Endothelial cell (in vitro differentiated cells): ENCODE measurements around the gene WIPF1. TPM values are rescaled to one million over a fixed set of nuclear protein-coding genes. Genes with fewer than 3 reads are reported as not detected.
A peak's percentile ranks its signal among the peaks of the same experiment; 100 is the strongest.

Experiments
- DNase-seq: peaks from one replicate; pipeline ENCODE4 v3.0.0; 2021; ENCODE audit warnings: low spot score
- H3K27ac Mint-ChIP-seq: one replicate; pipeline ENCODE4 v1.8.0; 2021; ENCODE audit warnings: mixed read lengths, inconsistent platforms; ENCODE audit not compliant: unreplicated experiment
- H3K27me3 Mint-ChIP-seq: one replicate; pipeline ENCODE4 v1.8.0; 2021; ENCODE audit warnings: mild to moderate bottlenecking, moderate library complexity, mixed read lengths, inconsistent platforms; ENCODE audit not compliant: unreplicated experiment
- H3K36me3 Mint-ChIP-seq: one replicate; pipeline ENCODE4 v1.8.0; 2021; ENCODE audit warnings: mild to moderate bottlenecking, low read depth, mixed read lengths, inconsistent platforms; ENCODE audit not compliant: unreplicated experiment
- H3K4me1 Mint-ChIP-seq: one replicate; pipeline ENCODE4 v1.8.0; 2021; ENCODE audit warnings: mild to moderate bottlenecking, mixed read lengths, inconsistent platforms; ENCODE audit not compliant: unreplicated experiment
- H3K4me3 Mint-ChIP-seq: one replicate; pipeline ENCODE4 v1.8.0; 2021; ENCODE audit warnings: mild to moderate bottlenecking, mixed read lengths, inconsistent platforms; ENCODE audit not compliant: unreplicated experiment
- H3K9me3 Mint-ChIP-seq: one replicate; pipeline ENCODE4 v1.8.0; 2021; ENCODE audit warnings: mixed read lengths, inconsistent platforms; ENCODE audit not compliant: unreplicated experiment
- CTCF ChIP-seq: fragments of 200-600 bp; sonication (generic); IDR thresholded peaks from one replicate; pipeline ENCODE4 v1.5.0; 2021; ENCODE audit warnings: antibody characterized with exemption; ENCODE audit not compliant: unreplicated experiment
- total RNA-seq: library from RNA; stranded (reverse); fragmentation: NEBNext Ultra II Directional; extraction: Animal tissue kit (Norgen Biotek cat#: 25700); gene quantifications from one replicate; pipeline ENCODE4 v1.2.1, GENCODE V29; 2021; ENCODE audit not compliant: unreplicated experiment

WIPF1 gene
- total RNA-seq, 1 donor from 2014 or later, result 62.8 TPM

DNA sequence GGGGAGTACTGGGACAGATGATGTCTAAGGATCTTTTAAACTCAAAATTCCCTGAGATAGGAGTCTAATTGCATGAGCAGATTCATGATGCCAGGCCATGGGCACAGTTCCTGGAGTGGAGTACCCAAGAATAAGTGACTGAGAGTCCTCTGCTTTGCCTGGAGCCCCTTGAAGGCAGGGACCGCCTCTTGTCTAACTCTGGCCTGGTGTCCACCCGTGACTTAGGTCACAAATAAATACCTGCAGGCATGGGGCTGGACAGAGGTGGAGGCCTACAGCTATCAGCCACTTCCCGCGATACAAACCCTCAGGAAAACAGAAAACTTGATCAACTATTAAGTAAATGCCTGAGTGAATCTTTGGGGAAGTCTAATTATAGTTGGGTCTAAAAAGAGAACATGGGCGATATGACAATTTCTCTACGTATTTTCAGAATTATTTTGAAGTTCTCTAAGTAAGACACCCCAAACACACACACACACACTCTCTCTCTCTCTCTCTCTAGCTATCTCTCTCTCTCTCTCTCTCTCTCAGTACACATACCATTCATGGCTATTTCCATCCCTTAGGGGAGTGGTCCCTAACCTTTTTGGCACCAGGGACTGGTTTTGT, 1.8 kb upstream of the WIPF1 start:
- peaks cover 20% of the 10 kb centered on the region for H3K36me3 Mint-ChIP-seq

DNA sequence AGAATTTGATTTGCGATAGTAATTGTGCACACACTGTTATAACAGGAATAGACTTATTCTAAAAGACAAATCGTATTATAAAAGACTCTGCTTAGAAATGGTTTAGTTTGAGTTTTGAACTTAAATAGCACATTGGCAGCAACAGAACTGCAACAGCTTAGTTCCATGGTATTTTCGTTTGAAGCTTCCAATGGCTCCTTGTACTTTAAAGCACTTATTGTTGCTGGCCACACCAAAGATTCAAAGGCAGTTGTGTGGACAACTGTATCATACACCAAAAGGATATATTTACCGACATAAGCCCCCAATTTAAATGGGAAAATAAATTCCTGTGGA, 627 bp downstream of the WIPF1 start:
- no peak for TF ChIP-seq CTCF
- no peak overlapping the region for H3K4me3 Mint-ChIP-seq
- peaks cover 5% of the 10 kb centered on the region for H3K9me3 Mint-ChIP-seq
- peaks cover 23% of the 10 kb centered on the region for H3K36me3 Mint-ChIP-seq
- DNase-seq, result no peak
- H3K27me3 Mint-ChIP-seq, result peaks cover 10% of the 10 kb centered on the region
- H3K4me1 Mint-ChIP-seq, result peaks cover 45% of the 10 kb centered on the region
- H3K27ac Mint-ChIP-seq, result no peak overlapping the region

More for the DNA sequence above, 1.8 kb upstream of the WIPF1 start:
- H3K27ac Mint-ChIP-seq, result no peak overlapping the region
- H3K4me1 Mint-ChIP-seq, result peaks cover 36% of the 10 kb centered on the region
- TF ChIP-seq CTCF, result no peak
- H3K4me3 Mint-ChIP-seq, result peak overlapping the region; percentile 25
- H3K9me3 Mint-ChIP-seq, result peaks cover 5% of the 10 kb centered on the region
- H3K27me3 Mint-ChIP-seq, result peaks cover 5% of the 10 kb centered on the region
- DNase-seq, result no peak

DNA sequence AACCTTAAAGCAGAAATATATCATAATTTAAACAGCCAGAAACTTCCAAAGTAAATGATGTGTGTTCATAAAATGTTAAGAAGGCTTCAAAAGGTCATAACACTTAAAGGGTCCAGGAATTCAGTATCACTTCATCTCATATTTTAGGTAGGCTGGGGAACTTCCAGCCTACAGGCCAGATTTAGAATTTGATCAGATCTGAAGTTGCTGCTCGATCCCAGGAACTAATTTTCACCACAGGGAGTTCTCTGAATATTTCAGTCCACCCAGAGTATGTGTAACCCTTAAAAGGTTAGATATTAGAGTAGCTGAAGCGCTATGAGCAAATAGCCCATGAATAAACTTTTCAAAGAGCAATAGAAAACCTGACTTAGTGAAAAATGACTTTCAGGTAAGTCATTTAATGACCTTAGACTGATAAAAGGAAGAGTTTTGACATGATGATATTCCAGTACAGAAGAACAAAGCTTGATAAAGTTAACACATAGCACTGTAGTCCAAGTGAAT, 1.7 kb downstream of the WIPF1 start:
- peaks cover 5% of the 10 kb centered on the region for H3K9me3 Mint-ChIP-seq
- TF ChIP-seq CTCF, result no peak
- peaks cover 54% of the 10 kb centered on the region for H3K4me1 Mint-ChIP-seq
- peak overlapping the region; percentile 100 for H3K27ac Mint-ChIP-seq
- H3K36me3 Mint-ChIP-seq, result peaks cover 19% of the 10 kb centered on the region
- H3K27me3 Mint-ChIP-seq, result peaks cover 12% of the 10 kb centered on the region
- no peak for DNase-seq
- H3K4me3 Mint-ChIP-seq, result no peak overlapping the region

DNA sequence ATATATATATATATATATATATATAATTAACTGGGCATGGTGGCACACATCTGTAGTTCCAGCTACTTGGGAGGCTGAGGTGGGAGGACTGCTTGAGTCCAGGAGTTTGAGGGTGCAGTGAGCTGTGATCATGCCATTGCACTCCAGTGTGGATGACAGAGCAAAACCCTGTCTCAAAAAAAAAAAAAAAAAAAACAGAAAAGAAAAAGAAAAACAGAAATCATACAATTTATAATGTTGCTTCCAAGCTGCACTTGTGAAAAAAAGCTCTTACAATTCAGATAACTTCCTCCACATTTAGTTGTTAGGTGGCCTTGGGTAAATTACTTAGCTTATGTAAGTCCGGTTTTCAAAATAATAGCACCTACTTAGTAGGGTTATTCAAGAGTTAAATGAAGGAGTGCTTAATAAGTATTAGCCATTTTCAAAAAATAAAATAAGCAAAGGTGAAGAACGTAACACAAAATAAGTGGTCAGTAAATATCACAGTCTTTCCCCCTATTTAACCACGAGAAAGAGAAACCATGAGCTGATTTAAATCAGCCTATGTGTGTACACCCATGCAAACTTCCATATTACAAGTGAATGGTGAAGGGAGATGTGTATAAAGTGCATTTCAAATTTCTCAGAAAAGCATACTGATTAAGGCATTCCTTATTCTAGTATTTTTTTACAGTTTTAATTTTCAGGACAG, 2.3 kb downstream of the WIPF1 start:
- no peak for DNase-seq
- H3K9me3 Mint-ChIP-seq, result peaks cover under 1% of the 10 kb centered on the region
- peak overlapping the region; percentile 100 for H3K27ac Mint-ChIP-seq
- TF ChIP-seq CTCF, result no peak
- H3K4me3 Mint-ChIP-seq, result no peak overlapping the region
- peaks cover 56% of the 10 kb centered on the region for H3K4me1 Mint-ChIP-seq
- peaks cover 12% of the 10 kb centered on the region for H3K27me3 Mint-ChIP-seq
- H3K36me3 Mint-ChIP-seq, result peaks cover 14% of the 10 kb centered on the region

DNA sequence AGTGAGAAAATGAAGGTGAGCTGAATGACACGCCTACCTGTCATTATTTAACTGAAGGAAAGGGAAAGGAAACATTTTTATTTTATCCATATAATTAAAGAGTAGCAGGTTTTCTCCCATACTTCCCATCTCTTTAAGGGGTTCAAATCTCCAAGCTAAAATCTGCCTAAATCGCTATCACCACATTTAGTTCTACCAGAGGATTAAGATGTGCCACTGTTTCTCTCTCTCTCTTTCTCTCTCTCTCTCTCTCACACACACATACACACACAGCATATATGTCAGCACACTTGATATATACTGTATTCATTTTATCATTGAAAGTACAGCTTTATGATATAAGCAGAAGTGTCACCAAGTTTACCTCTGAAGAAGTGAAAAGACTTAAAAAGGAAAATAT, 3.1 kb downstream of the WIPF1 start:
- Mint-ChIP-seq H3K4me1 (peaks cover 53% of the 10 kb centered on the region), H3K4me3 (peak overlapping the region; percentile 48), H3K27ac (peak overlapping the region; percentile 100), H3K27me3 (peaks cover 12% of the 10 kb centered on the region), H3K36me3 (peaks cover 7% of the 10 kb centered on the region), H3K9me3 (no peaks in the 10 kb centered on the region)
- DNase-seq, result no peak
- TF ChIP-seq CTCF, result no peak
